ENCODE results near the gene WDFY4.

Gene WDFY4

GRCh38 chr10:48946891-48947500, 262.3 kb downstream of the WDFY4 start:
- Histone ChIP-seq H3K4me3 (ENCODE audit: low read depth, low read length) (no peak overlapping the region), H3K27me3 (ENCODE audit: control insufficient read depth, insufficient read depth, low read length) (no peaks in the 10 kb centered on the region), H3K27ac (no peak overlapping the region), H2AFZ (no peak overlapping the region), H3K36me3 (ENCODE audit: control insufficient read depth, insufficient read depth, low read length) (no peaks in the 10 kb centered on the region), H3K9me3 (ENCODE audit: control insufficient read depth, low read length) (no peaks in the 10 kb centered on the region), H3K4me1 (no peaks in the 10 kb centered on the region), H3K9ac (no peak overlapping the region), H3K4me2 (ENCODE audit: low read length) (no peak overlapping the region), H3K79me2 (no peaks in the 10 kb centered on the region)
- no peak for TF ChIP-seq CTCF (IDR thresholded peaks at IDR 0.05)

- no peaks in the 10 kb centered on the region for H3K79me2 ChIP-seq
- H3K36me3 ChIP-seq (ENCODE audit: control insufficient read depth, insufficient read depth, low read length): no peaks in the 10 kb centered on the region
- no peaks in the 10 kb centered on the region for H3K4me1 ChIP-seq
- no peak overlapping the region for H3K4me2 ChIP-seq (ENCODE audit: low read length)
- no peak overlapping the region for H2AFZ ChIP-seq
- H3K9me3 ChIP-seq (ENCODE audit: control insufficient read depth, low read length): no peaks in the 10 kb centered on the region
- no peak for TF ChIP-seq CTCF (IDR thresholded peaks at IDR 0.05)
- no peak overlapping the region for H3K27ac ChIP-seq
- no peak overlapping the region for H3K9ac ChIP-seq
- H3K27me3 ChIP-seq (ENCODE audit: control insufficient read depth, insufficient read depth, low read length): no peaks in the 10 kb centered on the region
- no peak overlapping the region for H3K4me3 ChIP-seq (ENCODE audit: low read depth, low read length)
Measured at GRCh38 chr10:48947690-48948469, 263.2 kb downstream of the WDFY4 start.

GRCh38 chr10:48948470-48949037, 263.9 kb downstream of the WDFY4 start:
- Histone ChIP-seq H3K9me3 (ENCODE audit: control insufficient read depth, low read length) (no peaks in the 10 kb centered on the region), H3K27me3 (ENCODE audit: control insufficient read depth, insufficient read depth, low read length) (no peaks in the 10 kb centered on the region), H3K79me2 (no peaks in the 10 kb centered on the region), H3K4me1 (no peaks in the 10 kb centered on the region), H3K9ac (no peak overlapping the region), H3K36me3 (ENCODE audit: control insufficient read depth, insufficient read depth, low read length) (no peaks in the 10 kb centered on the region), H3K4me3 (ENCODE audit: low read depth, low read length) (no peak overlapping the region), H2AFZ (no peak overlapping the region), H3K4me2 (ENCODE audit: low read length) (no peak overlapping the region), H3K27ac (no peak overlapping the region)
- TF ChIP-seq CTCF (IDR thresholded peaks at IDR 0.05): no peak

GRCh38 chr10:48951707-48952106, 267.0 kb downstream of the WDFY4 start:
- H2AFZ ChIP-seq: no peak overlapping the region
- no peaks in the 10 kb centered on the region for H3K36me3 ChIP-seq (ENCODE audit: control insufficient read depth, insufficient read depth, low read length)
- no peak overlapping the region for H3K4me3 ChIP-seq (ENCODE audit: low read depth, low read length)
- no peaks in the 10 kb centered on the region for H3K27me3 ChIP-seq (ENCODE audit: control insufficient read depth, insufficient read depth, low read length)
- no peak overlapping the region for H3K4me2 ChIP-seq (ENCODE audit: low read length)
- no peaks in the 10 kb centered on the region for H3K9me3 ChIP-seq (ENCODE audit: control insufficient read depth, low read length)
- no peak for TF ChIP-seq CTCF (IDR thresholded peaks at IDR 0.05)
- no peaks in the 10 kb centered on the region for H3K79me2 ChIP-seq
- H3K27ac ChIP-seq: no peak overlapping the region
- no peaks in the 10 kb centered on the region for H3K4me1 ChIP-seq
- no peak overlapping the region for H3K9ac ChIP-seq
